Activated T-helper 1 cell treated with anti-CD3 and anti-CD28 coated beads, Interleukin-12 subunit alpha, Interleukin-12 subunit beta, Interleukin-2, Interleukin-4 antibody, amounts not matched to agents 30 ng/mL and 10 ng/mL and 1 ng/mL, durations not matched to agents 14 hours and 24 hours and 36 hours (primary cell): Measurements from ENCODE around the gene CXCL5. TPM values are rescaled to one million over a fixed set of nuclear protein-coding genes. Genes with fewer than 3 reads are reported as not detected.

ENCODE experiments used
- DNase-seq: peaks from one replicate; pipeline ENCODE4 v3.0.0; 2021; ENCODE audit warnings: low spot score
- H3K27ac Mint-ChIP-seq: one replicate; pipeline ENCODE4 v1.8.0; 2021; ENCODE audit warnings: mild to moderate bottlenecking, mixed read lengths
- H3K27me3 Mint-ChIP-seq: one replicate; pipeline ENCODE4 v1.8.0; 2022; ENCODE audit warnings: mild to moderate bottlenecking, moderate library complexity, mixed read lengths; ENCODE audit not compliant: insufficient read depth
- H3K36me3 Mint-ChIP-seq: one replicate; pipeline ENCODE4 v1.8.0; 2021; ENCODE audit warnings: low read depth, mixed read lengths
- H3K4me1 Mint-ChIP-seq: one replicate; pipeline ENCODE4 v1.8.0; 2021; ENCODE audit warnings: low read depth, mixed read lengths
- H3K4me3 Mint-ChIP-seq: one replicate; pipeline ENCODE4 v1.8.0; 2021; ENCODE audit warnings: mild to moderate bottlenecking, moderate library complexity, mixed read lengths
- H3K9me3 Mint-ChIP-seq: one replicate; pipeline ENCODE4 v1.8.0; 2021; ENCODE audit warnings: mixed read lengths
- intact Hi-C: fragments of 100-400 bp; cut with micrococcal nuclease; formaldehyde crosslinking; loops from one replicate; pipeline ENCODE4 v1.15.1; 2024
- total RNA-seq: library from RNA; stranded (reverse); gene quantifications from 2 replicates; pipeline ENCODE4 v1.2.3, GENCODE V29; 2022

The CXCL5 gene
- total RNA-seq, 1 donor from 2014 or later: not detected

DNA sequence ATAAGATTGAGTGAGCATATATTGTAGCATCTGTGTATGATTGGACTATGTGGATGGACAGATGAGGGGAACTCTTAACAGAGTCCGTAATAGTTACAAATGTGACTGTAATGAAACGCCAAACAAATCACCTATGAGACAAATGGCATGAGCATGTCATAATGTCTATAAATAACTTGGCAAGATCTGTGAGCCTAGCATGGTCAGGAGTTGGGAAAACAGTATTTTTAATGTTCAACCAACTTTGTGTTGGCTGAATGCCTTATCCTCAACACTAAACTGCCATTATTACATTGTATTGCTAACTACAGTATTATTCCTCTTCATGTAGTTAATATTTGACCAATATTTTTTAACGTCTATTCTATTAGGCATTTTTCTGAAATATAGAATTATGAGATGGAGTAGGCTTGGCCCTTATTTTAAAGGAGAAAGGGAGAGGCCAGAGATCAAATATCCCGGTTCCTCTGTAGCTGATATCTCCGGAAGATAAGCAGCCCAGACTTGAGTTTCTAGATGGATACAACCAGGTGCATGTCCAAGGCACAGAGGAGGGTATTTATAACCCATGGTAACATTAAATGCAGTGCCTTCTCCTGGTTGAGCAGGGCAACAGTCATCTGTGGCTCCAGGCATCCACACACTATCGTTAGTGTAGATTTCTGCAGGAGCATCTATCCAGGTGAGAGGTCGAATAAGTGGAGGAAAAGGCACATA is 49.3 kb downstream of the CXCL5 start:
- Mint-ChIP-seq H3K27me3 (peaks cover 20% of the 10 kb centered on the region), H3K27ac (no peak overlapping the region), H3K9me3 (no peaks in the 10 kb centered on the region), H3K4me1 (no peaks in the 10 kb centered on the region), H3K36me3 (no peaks in the 10 kb centered on the region), H3K4me3 (no peak overlapping the region)
- DNase-seq: no peak
- intact Hi-C loops: no loop called here

- no peaks in the 10 kb centered on the region for H3K9me3 Mint-ChIP-seq
- DNase-seq: no peak
Observed at GRCh38 chr4:73948291-73948690, 50.2 kb downstream of the CXCL5 start.

GRCh38 chr4:73947239-73947985 is 51.1 kb downstream of the CXCL5 start:
- intact Hi-C loops: no loop called here

More at GRCh38 chr4:73948291-73948690, 50.2 kb downstream of the CXCL5 start:
- Mint-ChIP-seq H3K4me3 (no peak overlapping the region), H3K36me3 (no peaks in the 10 kb centered on the region), H3K27ac (no peak overlapping the region), H3K4me1 (no peaks in the 10 kb centered on the region), H3K27me3 (peaks cover 27% of the 10 kb centered on the region)
- intact Hi-C loops: no loop called here

GRCh38 chr4:73945674-73946449 is 52.6 kb downstream of the CXCL5 start:
- no peaks in the 10 kb centered on the region for H3K36me3 Mint-ChIP-seq
- H3K27me3 Mint-ChIP-seq: peaks cover 34% of the 10 kb centered on the region
- DNase-seq: no peak
- intact Hi-C loops: no loop called here
- no peak overlapping the region for H3K27ac Mint-ChIP-seq
- no peaks in the 10 kb centered on the region for H3K9me3 Mint-ChIP-seq
- H3K4me3 Mint-ChIP-seq: no peak overlapping the region
- no peaks in the 10 kb centered on the region for H3K4me1 Mint-ChIP-seq

More at GRCh38 chr4:73947239-73947985, 51.1 kb downstream of the CXCL5 start:
- Mint-ChIP-seq H3K27ac (no peak overlapping the region), H3K27me3 (peaks cover 31% of the 10 kb centered on the region), H3K9me3 (no peaks in the 10 kb centered on the region), H3K4me1 (no peaks in the 10 kb centered on the region), H3K4me3 (no peak overlapping the region), H3K36me3 (no peaks in the 10 kb centered on the region)
- DNase-seq: no peak

Other genes starting within 250 kb of the CXCL5 start
- not detected in 2 replicates for gene CXCL6, start 162.0 kb downstream of the CXCL5 start, total RNA-seq
- gene PF4V1, start 145.4 kb downstream of the CXCL5 start, total RNA-seq: not detected in 2 replicates
- not detected in 2 replicates for gene CXCL1, start 129.3 kb downstream of the CXCL5 start, total RNA-seq
- not detected in 2 replicates for gene PF4, start 16.6 kb downstream of the CXCL5 start, total RNA-seq
- not detected in 2 replicates for gene PPBP, start 10.5 kb downstream of the CXCL5 start, total RNA-seq
- 0.18 TPM in 1 of 2 replicates, not detected in the other for gene CXCL3, start 40.0 kb upstream of the CXCL5 start, total RNA-seq
- not detected in 2 replicates for gene CXCL2, start 100.5 kb upstream of the CXCL5 start, total RNA-seq
- gene MTHFD2L, start 159.4 kb upstream of the CXCL5 start, total RNA-seq: 8.9 and 9.9 TPM in 2 replicates